ENCODE data around the gene LMO3. TPM values are rescaled to one million over a fixed set of nuclear protein-coding genes. Genes with fewer than 3 reads are reported as not detected.
A peak's percentile ranks its signal among the peaks of the same experiment; 100 is the strongest.

LMO3 gene
- total RNA-seq, 1 donor from 2014 or later = 26.2 TPM

DNA sequence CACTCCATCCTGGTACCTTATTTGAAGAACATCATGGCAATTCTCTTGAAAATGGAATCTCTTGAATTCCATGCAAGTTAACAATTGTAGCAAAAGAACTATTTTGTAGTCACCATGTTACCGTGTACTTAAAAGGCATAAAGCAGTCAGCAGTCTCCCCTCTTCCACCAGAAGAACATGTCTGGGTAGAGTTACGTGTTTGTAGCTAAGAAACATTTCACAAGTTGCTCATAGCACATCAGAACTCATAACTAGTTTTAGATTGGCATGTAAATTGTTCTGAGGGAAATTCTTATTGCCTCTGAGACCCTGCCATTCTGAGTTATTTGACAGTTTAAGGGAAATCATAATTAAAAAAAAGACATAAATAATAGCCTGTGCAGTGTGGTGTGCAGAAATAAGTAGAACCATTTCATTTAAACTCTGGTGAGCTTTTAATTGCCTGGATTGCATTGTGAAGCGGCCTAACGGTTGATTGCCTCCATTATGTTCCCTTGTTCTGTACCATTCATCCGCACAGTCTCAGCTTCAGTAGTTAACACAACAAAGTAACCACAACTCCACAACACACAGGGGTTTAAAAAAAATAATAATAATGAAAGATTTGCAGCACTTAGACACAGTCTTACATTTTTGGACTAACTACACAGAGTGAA lies 2.6 kb downstream of the LMO3 start:
- intact Hi-C loops (cut with DNase I) = no loop called here
- DNase-seq (ENCODE audit: low spot score) (no peak), ATAC-seq (no peak)

- DNase-seq (ENCODE audit: low spot score) = no peak
- intact Hi-C loops (cut with DNase I) = no loop called here
- no peak for ATAC-seq
These were observed 3.5 kb downstream of the LMO3 start for GRCh38 chr12:16602412-16602811.

GRCh38 chr12:16600525-16600924 lies 5.4 kb downstream of the LMO3 start:
- DNase-seq (ENCODE audit: low spot score) (no peak), ATAC-seq (no peak)
- intact Hi-C loops (cut with DNase I) = no loop called here

GRCh38 chr12:16599081-16599480 lies 6.9 kb downstream of the LMO3 start:
- intact Hi-C loops (cut with DNase I) = no loop called here
- DNase-seq (ENCODE audit: low spot score) = no peak
- no peak for ATAC-seq

DNA sequence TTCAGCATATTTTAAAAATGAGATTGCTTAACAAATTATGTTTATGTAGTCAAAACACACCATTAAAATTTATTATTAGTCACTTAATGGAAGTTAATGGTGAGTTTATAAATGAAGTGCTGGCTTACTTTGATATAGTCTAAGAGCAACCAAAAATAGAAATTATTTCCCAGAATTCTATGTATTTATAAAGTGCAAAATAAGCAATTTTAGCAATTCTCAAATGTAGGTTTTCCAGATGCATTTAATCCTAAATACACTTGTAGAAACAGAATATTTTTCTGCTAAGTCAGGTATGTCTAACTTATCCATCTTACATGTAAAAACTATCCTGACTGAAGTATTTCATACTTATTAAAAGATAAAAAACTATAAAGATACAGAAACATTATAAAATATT lies 11.2 kb downstream of the LMO3 start:
- ATAC-seq (no peak), DNase-seq (ENCODE audit: low spot score) (no peak)
- intact Hi-C loops (cut with DNase I) = no loop called here

DNA sequence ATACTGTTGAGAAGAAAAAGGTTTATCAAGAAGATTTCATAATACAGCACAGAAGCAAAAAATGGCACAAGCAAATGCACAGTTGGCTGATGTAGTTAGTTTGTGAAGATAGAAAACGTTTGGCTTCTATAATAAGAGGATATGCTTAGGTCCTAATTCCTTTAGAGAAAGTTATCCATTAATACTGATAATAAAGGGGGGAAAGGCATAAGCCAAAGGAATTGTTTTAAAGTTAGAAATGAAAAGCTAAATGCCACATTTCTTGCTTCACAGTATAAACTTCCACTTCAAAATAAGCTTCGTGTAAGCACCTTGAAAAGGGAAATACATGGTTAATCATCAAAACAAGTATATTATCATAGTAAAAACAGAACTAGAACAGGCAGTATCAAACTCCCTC lies 12.4 kb downstream of the LMO3 start:
- ATAC-seq (no peak), DNase-seq (ENCODE audit: low spot score) (no peak)
- intact Hi-C loops (cut with DNase I) = no loop called here

DNA sequence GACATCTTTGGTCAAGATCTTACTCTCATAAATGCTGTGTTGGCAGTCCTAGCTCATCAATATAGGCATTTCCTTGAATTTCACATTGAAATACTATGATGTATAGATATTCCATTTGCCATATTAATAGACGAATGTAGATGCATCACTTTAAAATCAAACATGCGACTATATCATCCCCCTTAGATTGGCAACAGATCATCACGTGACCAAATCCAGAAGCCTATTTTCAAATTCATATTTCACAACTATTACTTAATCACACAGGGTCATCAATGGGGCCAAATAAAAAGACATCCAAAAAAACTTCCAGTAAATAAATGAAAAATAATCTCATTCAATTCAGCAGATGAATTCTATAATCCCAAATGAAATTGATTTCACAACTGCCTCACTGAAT lies 15.3 kb downstream of the LMO3 start:
- no peak for DNase-seq (ENCODE audit: low spot score)
- no peak for ATAC-seq
- intact Hi-C loops (cut with DNase I) = no loop called here

DNA sequence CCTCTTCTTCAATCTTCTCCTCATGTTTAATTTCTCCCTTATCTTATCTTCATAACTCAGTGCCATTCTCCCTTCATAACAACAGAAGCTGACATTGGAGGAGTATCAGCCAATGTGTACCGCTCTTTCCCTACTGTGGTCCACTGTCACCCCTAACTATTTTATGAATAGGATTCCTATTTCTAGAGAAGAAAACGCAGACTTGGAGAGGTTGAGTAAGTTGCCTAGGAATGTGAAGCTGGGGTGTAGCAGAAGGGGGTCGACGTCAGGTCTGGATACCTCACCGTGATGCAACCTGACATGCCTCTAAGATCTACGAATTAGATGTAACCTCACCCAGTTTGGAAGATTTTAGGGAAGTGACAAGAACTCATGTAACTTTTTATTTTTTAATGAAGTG lies 17.1 kb downstream of the LMO3 start:
- intact Hi-C loops (cut with DNase I) = no loop called here
- ATAC-seq = no peak
- DNase-seq (ENCODE audit: low spot score) = no peak

DNA sequence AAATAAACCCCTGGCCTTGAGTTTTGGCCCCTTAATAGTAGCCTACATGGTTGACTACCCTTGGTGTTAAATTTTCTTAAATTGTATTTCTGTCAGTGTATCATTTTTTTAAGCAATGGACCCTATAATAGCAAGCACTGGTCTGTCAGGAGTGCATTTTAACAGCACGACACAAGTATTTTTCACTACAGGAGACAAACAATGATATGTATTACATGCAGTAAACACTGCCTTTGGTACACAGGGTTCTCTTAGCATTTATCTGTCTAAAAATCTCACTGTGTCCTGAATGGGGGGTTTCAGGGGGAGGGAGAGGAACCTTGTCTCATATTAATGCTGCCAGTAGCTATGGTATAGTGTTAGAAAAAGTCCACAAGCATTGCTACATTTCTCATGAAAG lies 18.4 kb downstream of the LMO3 start:
- ATAC-seq (no peak), DNase-seq (ENCODE audit: low spot score) (no peak)
- intact Hi-C loops (cut with DNase I) = no loop called here

DNA sequence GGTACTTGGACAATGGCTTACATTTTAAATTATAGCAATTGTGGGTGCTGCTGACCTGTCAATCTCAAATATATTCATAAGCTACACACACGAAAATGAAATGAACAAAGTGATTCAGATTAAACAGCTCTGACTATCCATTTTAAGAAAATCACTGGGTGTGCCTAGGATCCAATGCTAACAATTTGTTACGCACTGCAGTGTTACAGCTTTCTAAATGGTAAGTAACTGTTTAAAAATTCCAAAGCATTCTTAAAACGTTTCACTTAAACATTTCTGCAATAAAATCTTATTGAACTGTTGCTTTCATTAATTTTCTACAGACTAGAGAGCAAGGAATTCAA lies 18.9 kb downstream of the LMO3 start:
- ATAC-seq = no peak
- intact Hi-C loops (cut with DNase I) = no loop called here
- DNase-seq (ENCODE audit: low spot score) = no peak

- intact Hi-C loops (cut with DNase I) = no loop called here
- DNase-seq (ENCODE audit: low spot score) = no peak
- ATAC-seq = peak; percentile 57
These were observed 19.4 kb downstream of the LMO3 start for GRCh38 chr12:16586350-16587109.

DNA sequence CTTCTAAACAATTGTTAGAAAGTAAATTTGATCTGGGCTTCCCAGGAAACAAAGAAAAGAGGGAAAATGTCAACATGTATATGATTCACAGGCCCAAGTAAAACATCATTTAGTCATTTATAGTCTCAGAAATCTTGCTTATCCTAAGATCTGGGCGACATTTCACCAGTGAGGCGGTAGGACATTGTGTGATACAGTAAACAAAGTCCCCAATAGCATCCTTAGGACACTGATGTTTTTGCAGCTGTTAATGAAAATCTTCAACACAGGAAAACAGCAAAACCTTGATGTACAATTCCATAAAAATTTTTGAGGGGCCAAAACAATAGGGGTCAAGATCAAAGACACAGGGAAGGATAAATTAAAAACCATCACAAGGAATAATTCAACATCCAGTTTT lies 20.2 kb downstream of the LMO3 start:
- intact Hi-C loops (cut with DNase I) = no loop called here
- no peak for ATAC-seq
- no peak for DNase-seq (ENCODE audit: low spot score)

DNA sequence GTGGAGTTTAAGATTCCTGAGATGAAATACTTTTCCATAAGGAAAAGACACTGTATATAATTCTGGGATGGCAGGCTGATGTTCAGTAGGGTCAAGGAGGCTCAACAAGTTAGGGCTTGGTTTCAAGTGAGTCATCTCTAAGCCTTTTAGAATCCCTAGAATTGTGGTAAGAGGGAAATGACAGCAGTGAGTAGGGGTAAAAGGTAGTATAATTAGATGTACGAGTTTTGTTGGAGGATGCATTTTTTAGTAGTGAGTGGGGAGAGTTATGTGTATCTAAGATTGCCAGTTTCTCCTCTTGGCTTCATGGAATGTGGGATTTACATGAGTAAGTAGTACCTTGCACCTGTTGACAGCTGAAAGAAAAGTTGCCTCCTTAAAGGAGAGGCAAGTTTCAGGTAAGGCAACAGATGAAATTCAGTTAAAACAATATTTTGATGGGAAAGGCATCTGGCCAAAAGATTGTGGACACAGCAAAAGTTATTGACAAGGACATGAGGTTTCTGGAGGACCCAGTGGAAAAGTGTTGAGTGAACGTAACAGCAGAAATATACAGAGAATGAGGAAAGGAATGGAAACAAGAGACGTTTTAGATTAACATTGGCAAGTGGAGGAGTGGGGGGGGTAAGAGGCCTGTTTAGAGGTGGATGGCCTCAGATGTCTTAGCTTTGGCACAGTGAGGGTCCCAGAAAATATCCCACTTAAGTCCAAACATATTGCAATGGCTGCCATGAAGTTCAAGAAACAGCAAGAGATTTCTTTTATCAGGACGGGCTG lies 21.8 kb downstream of the LMO3 start:
- intact Hi-C loops (cut with DNase I) = no loop called here
- no peak for DNase-seq (ENCODE audit: low spot score)
- ATAC-seq = no peak

- intact Hi-C loops (cut with DNase I) = no loop called here
- no peak for ATAC-seq
- DNase-seq (ENCODE audit: low spot score) = no peak
These were observed 24.5 kb downstream of the LMO3 start for GRCh38 chr12:16581416-16581815.

DNA sequence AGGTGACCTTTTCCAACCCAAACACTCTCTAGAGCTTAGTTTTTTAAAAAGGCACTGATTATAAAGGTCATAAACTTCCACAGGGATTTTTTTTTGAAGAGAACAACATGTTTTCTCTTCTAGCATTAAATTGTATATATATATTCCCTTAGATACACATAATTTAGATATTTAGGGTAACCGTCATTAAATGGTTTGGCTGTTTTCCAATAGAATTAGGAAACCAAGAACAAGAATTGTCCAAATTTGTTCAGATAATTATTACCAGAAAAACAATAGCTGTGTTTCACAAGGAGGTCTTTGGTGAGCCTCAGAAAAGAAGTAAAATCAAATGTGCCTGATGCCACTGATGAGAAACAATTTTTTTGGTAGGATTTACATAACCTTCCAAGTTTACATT lies 26.9 kb downstream of the LMO3 start:
- intact Hi-C loops (cut with DNase I) = no loop called here
- DNase-seq (ENCODE audit: low spot score) = no peak
- no peak for ATAC-seq

GRCh38 chr12:16573398-16574077 lies 32.4 kb downstream of the LMO3 start:
- DNase-seq (ENCODE audit: low spot score) (peak; percentile 73), ATAC-seq (peak; percentile 96)
- intact Hi-C loops (cut with DNase I) = no loop called here

- ATAC-seq (no peak), DNase-seq (ENCODE audit: low spot score) (no peak)
- intact Hi-C loops (cut with DNase I) = no loop called here
These were observed 37.1 kb downstream of the LMO3 start for GRCh38 chr12:16568873-16569272.

DNA sequence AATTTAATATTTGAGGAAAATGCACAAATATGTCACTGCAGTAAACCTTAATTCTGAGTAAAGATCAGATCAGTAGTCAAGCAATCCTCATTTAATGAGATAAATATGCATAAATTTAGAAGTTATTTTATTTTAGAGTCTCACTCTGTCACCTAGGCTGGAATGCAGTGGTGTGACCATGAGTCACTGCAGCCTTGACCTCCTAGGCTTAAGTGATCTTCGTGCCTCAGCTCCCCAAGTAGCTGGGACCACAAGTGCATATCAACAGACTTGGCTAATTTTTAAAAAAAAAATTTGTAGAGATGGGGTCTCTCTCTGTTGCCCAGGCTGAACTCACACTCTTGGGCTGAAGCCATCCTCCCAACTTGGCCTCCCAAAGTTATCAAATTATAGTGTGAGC lies 41.3 kb downstream of the LMO3 start:
- intact Hi-C loops (cut with DNase I) = no loop called here
- DNase-seq (ENCODE audit: low spot score) (no peak), ATAC-seq (no peak)

- ATAC-seq (no peak), DNase-seq (ENCODE audit: low spot score) (no peak)
These were observed 42.5 kb downstream of the LMO3 start for GRCh38 chr12:16563504-16563903.

GRCh38 chr12:16562921-16563320 lies 43.0 kb downstream of the LMO3 start:
- intact Hi-C loops (cut with DNase I) = no loop called here
- DNase-seq (ENCODE audit: low spot score) (no peak), ATAC-seq (no peak)

More at GRCh38 chr12:16563504-16563903, 42.5 kb downstream of the LMO3 start:
- intact Hi-C loops (cut with DNase I) = no loop called here
